H1 (cell line): ENCODE data around the gene NFYA. TPM values are rescaled to one million over a fixed set of nuclear protein-coding genes. Genes with fewer than 3 reads are reported as not detected.

ENCODE experiments used
- CTCF ChIA-PET: fragments of 300-600 bp; sonication (Branson Sonifier 250); formaldehyde crosslinking; loops from one replicate; lab custom pipeline; 2021; ENCODE audit not compliant: partially characterized antibody; lab: Charles Lee
- POLR2A ChIA-PET: fragments of 300-600 bp; sonication (Branson Sonifier 250); formaldehyde crosslinking; loops from one replicate; lab custom pipeline; 2021; ENCODE audit warnings: inconsistent platforms; ENCODE audit not compliant: partially characterized antibody; lab: Charles Lee
- DNase-seq, 2 experiments: peaks; one replicate each; pipeline versions ENCODE4 v3.0.0 to v3.0.0-alpha.2; 2010 to 2022; ENCODE audit warnings: low spot score in 2 of 2, low read depth in 1 of 2, mixed read lengths in 1 of 2
- FAIRE-seq: peaks from 2 replicates; lab custom pipeline; 2011; peaks lifted over from hg19 to GRCh38; lab: Jason Lieb, UNC
- H2AFZ ChIP-seq: 2 replicates; pipeline ENCODE4 v1.8.1; 2012; ENCODE audit warnings: low read length, inconsistent platforms
- H2AK5ac ChIP-seq: 2 replicates; pipeline ENCODE4 v1.6.1; 2013; ENCODE audit warnings: low read depth, low read length
- H2BK120ac ChIP-seq: replicated peaks from 2 replicates; pipeline ENCODE3; 2013; ENCODE audit warnings: low read depth, low read length, inconsistent platforms
- H2BK12ac ChIP-seq: 2 replicates; pipeline ENCODE4 v1.6.1; 2013; ENCODE audit warnings: low read depth, low read length
- H2BK15ac ChIP-seq: 2 replicates; pipeline ENCODE4 v1.6.1; 2013; ENCODE audit warnings: low read length
- H2BK20ac ChIP-seq: 2 replicates; pipeline ENCODE4 v1.6.1; 2013; ENCODE audit warnings: low read length
- H2BK5ac ChIP-seq: 2 replicates; pipeline ENCODE4 v1.6.1; 2013; ENCODE audit warnings: low read depth, low read length
- H3K14ac ChIP-seq: 2 replicates; pipeline ENCODE4 v1.6.1; 2013; ENCODE audit warnings: inconsistent platforms; ENCODE audit not compliant: insufficient read length
- H3K18ac ChIP-seq: 2 replicates; pipeline ENCODE4 v1.6.1; 2013; ENCODE audit warnings: low read length; ENCODE audit errors: extremely low read depth
- H3K23ac ChIP-seq: 2 replicates; pipeline ENCODE4 v1.6.1; 2013; ENCODE audit warnings: inconsistent platforms; ENCODE audit not compliant: insufficient read length
- H3K23me2 ChIP-seq: 2 replicates; pipeline ENCODE4 v1.6.1; 2013; ENCODE audit warnings: low read depth, low read length
- H3K27ac ChIP-seq: 2 replicates; pipeline ENCODE4 v1.6.1; 2011; ENCODE audit warnings: low read depth, low read length, inconsistent platforms
- H3K27me3 ChIP-seq, 4 experiments: replicated peaks in 1 of 4; 1 replicate in 1 of 4; 2 replicates in 3 of 4; pipeline versions ENCODE4 v1.6.1 to v1.8.1; 2011 to 2013; ENCODE audit warnings: low read length in 3 of 4, mild to moderate bottlenecking in 3 of 4, inconsistent platforms in 2 of 4, mixed read lengths in 2 of 4, moderate library complexity in 1 of 4; ENCODE audit not compliant: control insufficient read depth in 3 of 4, insufficient read depth in 3 of 4; ENCODE audit errors: extremely low read depth in 1 of 4
- H3K36me3 ChIP-seq, 4 experiments: 2 replicates each; pipeline versions ENCODE4 v1.6.1 to v1.8.1; 2011 to 2013; ENCODE audit warnings: mild to moderate bottlenecking in 4 of 4, low read length in 3 of 4, moderate library complexity in 2 of 4, control low read depth in 1 of 4, inconsistent platforms in 1 of 4; ENCODE audit not compliant: insufficient read depth in 4 of 4, control insufficient read depth in 2 of 4
- H3K4ac ChIP-seq: replicated peaks from 2 replicates; pipeline ENCODE3; 2013; ENCODE audit warnings: low read length, low read depth, mixed read lengths, inconsistent platforms; ENCODE audit not compliant: insufficient read length
- H3K4me1 ChIP-seq, 4 experiments: replicated peaks in 1 of 4; 1 replicate in 1 of 4; 2 replicates in 3 of 4; pipeline versions ENCODE4 v1.6.1 to v1.8.1; 2011 to 2013; ENCODE audit warnings: low read length in 3 of 4, inconsistent platforms in 2 of 4, mixed read lengths in 1 of 4; ENCODE audit not compliant: insufficient read depth in 4 of 4, control insufficient read depth in 3 of 4
- H3K4me2 ChIP-seq, 2 experiments: 2 replicates each; pipeline versions ENCODE4 v1.6.1 to v1.8.1; 2011 to 2013; ENCODE audit warnings: low read depth in 2 of 2, low read length in 2 of 2, control low read depth in 1 of 2, inconsistent platforms in 1 of 2, mild to moderate bottlenecking in 1 of 2; ENCODE audit not compliant: insufficient read depth in 1 of 2
- H3K4me3 ChIP-seq, 4 experiments: fragments of 200-600, 300-600 bp in 1 of 4; sonication (generic), shearing (Covaris generic), sonication (Bioruptor Twin) in 1 of 4; 2 replicates each; pipeline versions ENCODE4 v1.5.1 to v1.8.1; 2011 to 2016; ENCODE audit warnings: low read length in 4 of 4, low read depth in 3 of 4, control low read depth in 2 of 4, inconsistent platforms in 2 of 4, mild to moderate bottlenecking in 2 of 4, mixed read lengths in 1 of 4, moderate library complexity in 1 of 4; ENCODE audit not compliant: insufficient read depth in 2 of 4; ENCODE audit errors: extremely low read depth in 1 of 4
- H3K56ac ChIP-seq: replicated peaks from 2 replicates; pipeline ENCODE3; 2013; ENCODE audit warnings: low read depth, mild to moderate bottlenecking, mixed read lengths, low read length, inconsistent platforms; ENCODE audit not compliant: insufficient read length
- H3K79me1 ChIP-seq: 2 replicates; pipeline ENCODE4 v1.6.1; 2013; ENCODE audit warnings: low read depth, low read length, control low read depth
- H3K79me2 ChIP-seq, 2 experiments: 2 replicates each; pipeline versions ENCODE4 v1.6.1 to v1.8.1; 2012 to 2013; ENCODE audit warnings: low read length in 2 of 2, mild to moderate bottlenecking in 2 of 2, inconsistent platforms in 1 of 2; ENCODE audit not compliant: insufficient read depth in 2 of 2, control insufficient read depth in 1 of 2
- H3K9ac ChIP-seq, 4 experiments: replicated peaks in 1 of 4; 1 replicate in 1 of 4; 2 replicates in 3 of 4; pipeline versions ENCODE4 v1.6.1 to v1.8.1; 2011 to 2013; ENCODE audit warnings: low read depth in 3 of 4, low read length in 3 of 4, control low read depth in 2 of 4, mild to moderate bottlenecking in 2 of 4, moderate library complexity in 2 of 4, inconsistent platforms in 1 of 4; ENCODE audit errors: extremely low read depth in 1 of 4
- H3K9me3 ChIP-seq, 2 experiments: 2 replicates each; pipeline versions ENCODE4 v1.6.1 to v1.8.1; 2012 to 2013; ENCODE audit warnings: mild to moderate bottlenecking in 2 of 2, moderate library complexity in 2 of 2, control low read depth in 1 of 2, inconsistent platforms in 1 of 2, low read depth in 1 of 2, low read length in 1 of 2, mixed read lengths in 1 of 2; ENCODE audit not compliant: insufficient read depth in 2 of 2
- H4K20me1 ChIP-seq, 2 experiments: replicated peaks in 1 of 2; 2 replicates each; pipeline versions ENCODE3 to v1.8.1; 2011 to 2013; ENCODE audit warnings: inconsistent platforms in 2 of 2, low read length in 2 of 2, mild to moderate bottlenecking in 1 of 2; ENCODE audit not compliant: insufficient read depth in 2 of 2, control insufficient read depth in 1 of 2
- H4K5ac ChIP-seq: 2 replicates; pipeline ENCODE4 v1.6.1; 2013; ENCODE audit warnings: low read length, low read depth, mixed read lengths, inconsistent platforms; ENCODE audit not compliant: insufficient read length
- H4K8ac ChIP-seq: 2 replicates; pipeline ENCODE4 v1.8.0; 2013; ENCODE audit warnings: mild to moderate bottlenecking, moderate library complexity, low read length, inconsistent platforms; ENCODE audit not compliant: insufficient read depth; ENCODE audit errors: extremely low read depth
- H4K91ac ChIP-seq: replicated peaks from 2 replicates; pipeline ENCODE3; 2013; ENCODE audit warnings: low read length, mixed read lengths, inconsistent platforms; ENCODE audit not compliant: insufficient read length
- CTBP2 ChIP-seq: IDR thresholded peaks from 2 replicates; pipeline ENCODE4 v1.7.0; 2011; ENCODE audit warnings: borderline replicate concordance, mild to moderate bottlenecking, moderate library complexity, mixed read lengths, low read length; ENCODE audit not compliant: insufficient read depth, insufficient read length
- NRF1 ChIP-seq: IDR thresholded peaks from 2 replicates; pipeline ENCODE4 v1.6.1; 2011; ENCODE audit warnings: mild to moderate bottlenecking, low read depth, low read length, improper control_type of control experiment
- YY1 ChIP-seq: IDR thresholded peaks from 2 replicates; pipeline ENCODE4 v1.6.1; 2011; ENCODE audit warnings: low read depth, mild to moderate bottlenecking, low read length
- WGBS, 2 experiments: shearing (Covaris generic) in 1 of 2; methylation state at CpG; one replicate each; pipeline versions ENCODE4 v1.1.6 to v1.1.7; 2013 to 2015; ENCODE audit warnings: low lambda C conversion rate in 2 of 2, mixed read lengths in 2 of 2, inconsistent platforms in 1 of 2, low coverage in 1 of 2, missing lambda C conversion rate in 1 of 2; ENCODE audit not compliant: insufficient replicate concordance in 2 of 2, insufficient coverage in 1 of 2, insufficient read length in 1 of 2; ENCODE audit errors: extremely low coverage in 1 of 2, missing lambda C conversion rate in 1 of 2; 5-methylcytosine and 5-hydroxymethylcytosine counted together
- polyA plus RNA-seq, 7 experiments: library from polyadenylated mRNA; depleted of rRNA in 3 of 7; stranded (reverse) in 5 of 7; unstranded in 2 of 7; fragments of >200 nt in 5 of 7; fragments of 200-250 nt in 2 of 7; gene quantifications; 1 replicate in 5 of 7; 2 replicates in 1 of 7; 4 replicates in 1 of 7; pipeline versions ENCODE4 v1.2.1 to v1.2.3, GENCODE V29; 2011 to 2013; ENCODE audit warnings: missing spikeins in 2 of 7, mixed read lengths in 2 of 7
- total RNA-seq: library from RNA; stranded (reverse); fragmentation: NEBNext Ultra II Directional; extraction: Animal tissue kit (Norgen Biotek cat#: 25700); gene quantifications from 2 replicates; pipeline ENCODE4 v1.2.1, GENCODE V29; 2021

Gene NFYA
- total and polyA plus RNA-seq, 2 of the 8 experiments (the other 6 are each of a cell fraction or from before 2014, with no cell fraction given), result 19.8 to 33.7 TPM

DNA sequence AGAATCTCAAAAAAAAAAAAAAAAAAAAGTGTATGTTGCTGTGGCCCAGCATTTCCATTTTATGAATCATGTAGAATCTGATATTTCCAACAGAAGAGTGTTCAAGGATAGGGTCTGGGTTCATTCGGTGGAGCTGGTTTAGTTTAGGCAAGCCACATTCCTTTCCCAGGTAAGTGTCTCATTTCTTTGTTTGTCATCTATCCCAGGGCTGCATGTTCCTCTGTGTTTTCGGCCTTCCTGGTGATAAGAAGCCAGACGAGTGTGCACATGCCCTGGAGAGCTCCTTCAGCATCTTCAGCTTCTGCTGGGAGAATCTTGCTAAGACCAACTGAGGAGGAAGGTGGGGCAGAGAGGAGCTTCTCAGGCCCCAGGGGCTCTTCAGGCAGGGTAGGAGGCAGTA is 38.2 kb downstream of the NFYA start:
- H3K79me1 ChIP-seq, result no peaks in the 10 kb centered on the region
- FAIRE-seq, result no peak
- no peaks in the 10 kb centered on the region for H3K79me2 ChIP-seq
- peaks cover 0 to 1% (median 0%) of the 10 kb centered on the region in 4 experiments; a peak in 1 of 7 replicates for H3K27me3 ChIP-seq
- no peak overlapping the region for H3K14ac ChIP-seq
- H2BK120ac ChIP-seq, result no peak overlapping the region
- 89% methylated on average over 3 of the region's 3 CpGs; no CpG with 5 or more reads in 1 of the 2 experiments for WGBS, 2 experiments
- no peak overlapping the region for H3K27ac ChIP-seq
- H4K5ac ChIP-seq, result no peak overlapping the region
- no peak overlapping the region for H4K91ac ChIP-seq
- H3K36me3 ChIP-seq, result no peaks in the 10 kb centered on the region
- H3K4me2 ChIP-seq, result no peak overlapping the region
- no peaks in the 10 kb centered on the region for H3K9me3 ChIP-seq
- no peak overlapping the region; a peak in 1 of 7 replicates for H3K9ac ChIP-seq
- no peak overlapping the region for H2AFZ ChIP-seq
- no peak for DNase-seq
- H2BK5ac ChIP-seq, result no peak overlapping the region
- no peak overlapping the region for H2BK12ac ChIP-seq
- H2AK5ac ChIP-seq, result no peak overlapping the region
- H3K4ac ChIP-seq, result no peak overlapping the region
- no peaks in the 10 kb centered on the region for H3K4me1 ChIP-seq
- H3K18ac ChIP-seq, result no peak overlapping the region
- no peaks in the 10 kb centered on the region for H4K20me1 ChIP-seq
- POLR2A ChIA-PET, result no interaction called here
- no peak overlapping the region for H4K8ac ChIP-seq
- H2BK15ac ChIP-seq, result no peak overlapping the region
- H2BK20ac ChIP-seq, result no peak overlapping the region
- H3K23ac ChIP-seq, result no peak overlapping the region
- no peak overlapping the region for H3K56ac ChIP-seq
- H3K23me2 ChIP-seq, result no peaks in the 10 kb centered on the region
- no peak overlapping the region for H3K4me3 ChIP-seq
- CTCF ChIA-PET, result interaction anchor here (0.7 to 2.4 kb wide), 4 partner anchors 9 to 86 kb away, joined by 3 to 9 read pairs (median 3); no protein-coding TSS in a partner anchor
- TF ChIP-seq NRF1 (no peak), YY1 (no peak), CTBP2 (no peak)
